NCI-H1694 (cell line): ENCODE results near the gene HYCC2.
"Not testable (repeated sequence)": the region's sequence is repeated elsewhere in the genome, so short reads cannot be mapped to it uniquely, and the experiment has no call there.

Experiments
- DNase-seq: peaks from one replicate; lab custom pipeline; 2025; lab: John Stamatoyannopoulos, UW

The HYCC2 gene

DNA sequence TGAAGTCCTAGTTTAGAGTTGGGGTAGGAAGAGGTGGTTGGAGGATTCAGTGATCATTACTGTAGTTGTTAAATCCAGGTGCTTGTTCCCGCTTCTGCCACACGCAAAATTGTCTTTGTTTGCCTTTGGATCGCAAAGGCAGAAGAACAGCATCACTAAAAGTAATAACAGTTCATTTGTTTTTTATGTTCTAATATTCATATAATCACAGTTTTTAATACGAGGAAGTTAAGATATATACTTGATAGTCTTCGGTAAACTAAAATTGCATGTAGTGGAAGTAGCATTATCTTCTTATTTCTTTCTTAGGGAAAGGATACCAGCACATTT, 695 bp upstream of the HYCC2 start:
- peak; percentile 37 for DNase-seq

DNA sequence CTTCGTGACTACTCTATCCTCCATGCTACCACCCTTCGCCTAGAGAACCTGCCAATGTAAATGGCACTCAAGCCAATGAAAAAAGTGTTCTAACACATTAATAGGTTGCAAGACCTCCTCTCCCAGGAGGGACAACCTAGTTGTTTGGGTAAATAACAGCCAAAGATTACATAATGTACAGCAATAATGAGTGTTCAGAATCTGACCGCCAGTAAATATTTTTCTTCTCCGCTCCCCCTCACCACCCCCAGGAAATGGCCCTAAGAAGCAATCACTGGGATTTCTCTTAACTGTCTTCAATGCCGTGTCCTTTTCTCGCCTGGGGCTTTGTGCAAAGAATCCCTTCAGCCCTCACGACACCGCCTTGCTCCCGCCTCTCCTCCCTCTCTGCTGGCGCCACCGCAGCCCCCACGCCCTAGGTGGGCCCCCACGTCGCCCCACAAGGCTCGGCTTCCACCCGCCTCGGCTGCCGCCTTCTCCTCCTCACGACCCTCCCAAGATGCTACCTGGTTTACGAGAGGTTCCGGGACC, 458 bp downstream of the HYCC2 start:
- DNase-seq = no peak

DNA sequence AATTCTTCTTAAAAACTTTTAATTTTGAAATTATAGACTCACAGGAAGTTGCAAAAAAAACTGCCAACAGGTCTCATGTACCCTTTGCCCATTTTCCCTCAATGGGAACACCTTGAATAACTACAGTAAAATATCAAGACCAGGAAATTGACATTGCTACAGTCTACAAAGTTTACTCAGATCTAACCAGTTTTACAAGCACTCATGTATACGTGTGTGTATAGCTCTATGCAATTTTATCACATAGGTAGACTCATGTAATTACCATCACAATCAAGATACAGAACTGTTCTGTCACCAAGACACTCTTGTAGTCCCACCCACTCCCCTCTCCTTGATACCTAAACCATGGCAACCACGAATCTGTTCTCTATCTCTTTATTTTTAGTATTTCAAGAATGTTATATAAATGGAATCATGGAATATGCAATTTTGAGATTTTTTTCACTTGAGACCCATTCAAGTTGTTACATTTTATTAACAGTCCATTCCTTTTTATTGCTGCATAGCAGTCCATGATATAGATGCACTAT, 6.6 kb downstream of the HYCC2 start:
- no peak for DNase-seq

DNA sequence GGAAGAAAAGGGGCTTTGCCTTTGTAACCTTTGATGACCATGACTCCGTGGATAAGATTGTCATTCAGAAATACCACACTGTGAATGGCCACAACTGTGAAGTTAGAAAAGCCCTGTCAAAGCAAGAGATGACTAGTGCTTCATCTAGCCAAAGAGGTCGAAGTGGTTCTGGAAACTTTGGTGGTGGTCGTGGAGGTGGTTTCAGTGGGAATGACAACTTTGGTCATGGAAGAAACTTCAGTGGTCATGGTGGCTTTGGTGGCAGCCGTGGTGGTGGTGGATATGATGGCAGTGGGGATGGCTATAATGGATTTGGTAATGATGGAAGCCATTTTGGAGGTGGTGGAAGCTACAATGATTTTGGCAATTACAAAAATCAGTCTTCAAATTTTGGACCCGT, 8.0 kb downstream of the HYCC2 start:
- not testable (repeated sequence) for DNase-seq

DNA sequence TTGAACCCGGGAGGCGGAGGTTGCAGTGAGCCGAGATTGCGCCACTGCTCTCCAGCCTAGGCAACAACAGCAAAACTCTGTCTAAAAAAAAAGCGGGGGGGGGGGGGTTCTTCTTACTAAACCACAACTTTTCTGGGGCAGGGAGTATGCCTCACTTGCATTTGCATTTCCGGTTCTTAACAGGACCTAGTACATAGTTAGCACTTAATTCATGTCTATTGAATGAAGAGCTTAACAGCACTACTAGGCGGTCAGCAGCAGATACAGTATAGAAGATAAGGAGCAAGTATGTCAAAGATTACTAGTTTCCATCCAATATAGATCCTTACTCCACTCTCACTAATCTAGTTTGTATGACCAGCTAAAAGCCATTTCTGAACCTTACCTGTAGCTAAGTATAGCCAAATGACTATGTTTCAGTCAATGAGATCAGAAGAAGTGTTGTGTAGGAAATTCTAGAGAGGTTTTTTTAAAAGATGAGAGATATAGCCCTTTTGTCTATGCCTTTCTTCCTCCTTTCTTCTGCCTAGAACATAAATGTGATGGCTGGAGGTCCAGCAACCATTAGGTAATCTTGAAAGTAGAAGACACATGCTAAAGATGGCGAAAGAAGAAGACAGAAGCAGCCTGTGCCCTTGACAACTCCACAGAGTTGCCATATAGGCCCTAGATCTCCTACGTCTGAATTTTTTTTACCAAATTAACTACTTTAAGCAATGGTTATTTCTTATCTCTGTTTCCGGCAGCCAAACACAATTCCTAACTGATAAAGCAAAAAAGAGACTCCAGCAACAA, 11.3 kb downstream of the HYCC2 start:
- DNase-seq = no peak

DNA sequence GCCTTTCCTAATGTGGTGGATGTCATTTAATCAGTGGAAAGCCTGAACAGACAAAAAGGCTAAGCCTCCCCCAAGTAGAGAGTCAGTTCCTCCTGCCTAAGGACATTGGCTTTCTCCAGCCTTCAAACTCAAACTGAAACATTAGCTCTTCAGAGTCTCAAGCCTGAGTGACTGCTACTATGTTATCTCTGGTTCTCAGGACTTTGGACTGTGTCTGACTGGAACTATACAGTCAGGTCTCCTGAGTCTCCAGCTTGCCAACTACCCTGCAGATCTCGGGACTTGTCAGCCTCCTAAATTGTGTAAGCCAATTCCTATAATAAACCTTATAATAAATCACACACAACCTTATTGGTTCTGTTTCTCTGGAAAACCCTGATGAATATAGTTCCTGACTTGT, 12.6 kb downstream of the HYCC2 start:
- DNase-seq = no peak

DNA sequence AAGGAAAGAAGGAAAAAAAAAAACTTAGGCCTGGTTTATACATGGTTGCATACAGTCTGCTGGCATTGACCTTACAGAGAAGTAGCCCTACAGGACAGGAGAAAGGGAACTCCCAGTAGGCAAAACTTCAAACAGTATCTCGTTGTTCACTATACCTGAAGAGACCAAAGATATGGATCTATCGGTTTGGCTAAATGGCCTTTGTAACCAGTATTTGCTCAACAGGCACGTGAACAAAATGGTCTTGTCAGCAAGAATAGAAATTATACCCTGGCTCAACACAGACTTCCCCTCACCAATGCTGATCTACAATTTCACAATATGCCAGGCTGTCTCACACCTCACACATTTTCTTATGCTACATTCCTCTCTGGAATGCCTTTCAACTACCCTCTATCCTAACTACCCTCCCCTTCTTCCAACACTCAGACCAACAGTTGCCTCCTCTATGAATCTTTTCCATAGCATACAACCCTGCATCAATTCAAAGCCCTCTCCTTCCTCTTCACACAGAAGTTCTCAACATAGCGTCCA, 13.7 kb downstream of the HYCC2 start:
- no peak for DNase-seq

DNA sequence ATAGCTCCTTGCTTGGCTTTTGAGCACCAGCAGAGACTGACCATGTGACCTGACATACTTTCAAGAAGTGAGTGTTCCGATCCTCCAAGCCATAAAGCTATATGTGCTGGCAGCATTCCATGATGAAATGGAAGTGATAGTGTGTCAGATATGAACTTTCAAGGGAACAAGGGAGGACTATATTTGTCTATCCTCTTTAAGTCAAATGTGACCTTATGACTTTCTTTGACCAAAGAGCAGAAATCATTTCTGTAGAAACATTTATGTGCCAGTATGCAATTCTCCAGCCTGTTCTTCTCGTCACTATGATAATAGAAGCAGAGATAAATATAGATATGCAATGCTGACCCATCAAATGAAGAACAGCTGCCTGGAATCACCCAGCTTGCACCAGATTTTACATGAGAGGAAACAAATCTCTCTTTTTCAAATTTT, 14.4 kb downstream of the HYCC2 start:
- DNase-seq = no peak

DNA sequence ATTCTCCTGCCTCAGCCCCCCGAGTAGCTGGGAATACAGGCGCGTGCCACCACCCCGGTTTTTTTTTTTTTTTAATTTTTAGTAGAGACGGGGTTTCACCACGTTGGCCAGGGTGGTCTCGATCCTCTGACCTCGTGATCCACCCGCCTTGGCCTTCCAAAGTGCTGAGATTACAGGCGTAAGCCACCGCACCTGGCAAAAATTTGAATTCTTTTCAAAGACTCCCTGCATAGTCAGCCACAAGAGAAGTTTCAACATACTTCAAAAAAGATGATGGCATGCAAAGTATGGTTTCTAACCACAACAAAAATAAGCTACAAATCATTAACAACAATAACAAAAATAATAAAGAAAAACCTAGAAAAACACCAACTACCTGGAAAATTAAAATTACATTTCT, 22.0 kb downstream of the HYCC2 start:
- no peak for DNase-seq

DNA sequence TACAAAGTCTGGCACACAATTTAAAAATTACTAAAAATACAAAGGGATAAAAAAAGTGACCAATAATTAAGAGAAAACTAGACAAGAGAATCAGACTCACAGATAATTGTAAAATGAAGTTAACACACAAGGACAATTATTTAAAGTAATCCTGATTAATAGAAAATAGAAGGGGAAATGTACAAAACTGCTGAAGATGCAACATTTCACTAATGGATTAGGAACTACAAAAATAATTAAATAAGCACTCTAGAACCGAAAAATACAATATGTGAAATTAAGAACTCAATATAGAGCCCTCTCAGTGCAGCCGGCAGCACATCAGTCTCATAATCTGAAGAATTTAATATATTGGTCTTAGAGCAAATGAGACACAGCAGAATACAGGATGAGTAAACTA, 24.6 kb downstream of the HYCC2 start:
- DNase-seq = no peak

DNA sequence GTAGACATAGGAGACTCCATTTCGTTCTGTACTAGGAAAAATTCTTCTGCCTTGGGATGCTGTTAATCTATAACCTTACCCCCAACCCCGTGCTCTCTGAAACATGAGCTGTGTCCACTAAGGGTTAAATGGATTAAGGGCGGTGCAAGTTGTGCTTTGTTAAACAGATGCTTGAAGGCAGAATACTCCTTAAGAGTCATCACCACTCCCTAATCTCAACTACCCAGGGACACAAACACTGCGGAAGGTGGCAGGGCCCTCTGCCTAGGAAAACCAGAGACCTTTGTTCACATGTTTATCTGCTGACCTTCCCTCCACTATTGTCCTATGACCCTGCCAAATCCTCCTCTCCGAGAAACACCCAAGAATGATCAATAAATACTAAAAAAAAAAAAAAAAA, 28.4 kb downstream of the HYCC2 start:
- not testable (repeated sequence) for DNase-seq

DNA sequence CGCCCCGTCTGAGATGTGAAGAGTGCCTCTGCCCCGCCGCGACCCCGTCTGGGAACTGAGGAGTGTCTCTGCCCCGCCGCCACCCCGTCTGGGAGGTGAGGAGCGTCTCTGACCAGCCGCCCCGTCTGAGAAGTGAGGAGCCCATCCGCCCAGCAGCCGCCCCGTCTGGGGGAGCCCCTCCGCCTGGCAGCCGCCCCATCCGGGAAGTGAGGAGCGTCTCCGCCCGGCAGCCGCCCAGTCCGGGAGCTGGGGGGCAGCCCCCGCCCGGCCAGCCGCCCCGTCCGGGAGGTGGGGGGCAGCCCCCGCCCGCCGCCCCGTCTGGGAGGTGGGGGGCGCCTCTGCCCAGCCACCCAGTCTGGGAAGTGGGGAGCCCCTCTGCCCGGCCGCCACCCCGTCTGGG, 29.0 kb downstream of the HYCC2 start:
- not testable (repeated sequence) for DNase-seq

DNA sequence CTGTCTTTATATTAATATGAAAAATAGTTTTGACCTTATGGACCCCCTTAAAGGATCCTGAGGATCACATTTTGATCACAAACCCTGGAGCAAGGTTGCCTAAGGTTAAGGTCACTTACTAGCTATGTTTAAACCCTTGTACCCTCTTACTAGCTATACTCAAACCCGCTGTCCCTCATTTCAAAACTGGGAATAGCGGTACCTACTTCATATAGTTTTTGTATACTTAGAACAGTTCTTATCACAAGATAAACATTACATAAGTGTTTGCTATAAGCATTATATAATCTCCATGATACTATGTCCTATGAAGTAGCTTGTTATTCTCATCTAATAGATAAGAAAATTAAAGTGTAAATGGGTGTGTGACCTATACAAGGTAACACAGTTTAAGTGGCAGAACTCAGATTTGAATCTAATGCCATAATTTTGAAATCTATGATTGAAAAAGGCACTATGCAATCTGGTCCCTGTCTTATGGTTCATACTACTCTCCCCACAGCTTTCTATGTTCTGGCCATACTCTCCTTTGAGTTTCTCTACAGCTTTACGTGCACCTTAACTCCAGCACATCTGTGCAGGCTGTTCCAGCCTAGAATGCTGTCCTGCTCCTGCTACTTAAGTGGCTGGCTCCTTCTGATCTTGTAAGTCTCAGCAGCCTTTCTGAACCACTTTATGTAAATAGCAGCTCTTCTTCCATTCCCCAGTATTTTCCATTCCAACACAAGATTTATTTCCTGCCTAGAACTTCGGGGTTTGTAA, 30.4 kb downstream of the HYCC2 start:
- DNase-seq = no peak

DNA sequence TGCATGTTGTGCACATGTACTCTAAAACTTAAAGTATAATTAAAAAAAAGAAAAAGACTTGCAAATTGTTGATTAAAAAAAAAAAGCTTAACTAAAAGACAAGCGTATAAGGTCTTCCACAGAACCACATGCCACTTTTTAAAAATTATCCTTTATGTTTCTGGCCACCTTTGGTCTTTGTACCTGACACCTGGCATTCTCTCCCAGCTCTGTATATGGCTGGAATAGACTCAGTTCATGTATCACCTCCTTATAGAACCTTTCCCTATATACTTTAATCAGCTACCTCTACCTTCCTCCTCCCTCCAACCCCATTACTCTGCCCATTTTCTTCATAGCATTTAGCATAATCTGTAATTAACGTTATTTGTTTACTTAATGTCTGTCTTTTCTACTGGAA, 32.6 kb downstream of the HYCC2 start:
- no peak for DNase-seq

DNA sequence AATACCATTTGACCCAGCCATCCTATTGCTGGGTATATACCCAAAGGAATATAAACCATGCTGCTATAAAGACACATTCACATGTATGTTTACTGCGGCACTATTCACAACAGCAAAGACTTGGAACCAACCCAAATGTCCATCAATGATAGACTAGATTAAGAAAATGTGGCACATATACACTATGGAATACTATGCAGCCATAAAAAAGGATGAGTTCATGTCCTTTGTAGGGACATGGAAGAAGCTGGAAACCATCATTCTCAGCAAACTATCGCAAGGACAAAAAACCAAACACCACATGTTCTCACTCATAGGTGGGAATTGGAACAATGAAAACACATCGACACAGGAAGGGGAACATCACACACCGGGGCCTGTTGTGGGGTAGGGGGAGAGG, 33.1 kb downstream of the HYCC2 start:
- not testable (repeated sequence) for DNase-seq

DNA sequence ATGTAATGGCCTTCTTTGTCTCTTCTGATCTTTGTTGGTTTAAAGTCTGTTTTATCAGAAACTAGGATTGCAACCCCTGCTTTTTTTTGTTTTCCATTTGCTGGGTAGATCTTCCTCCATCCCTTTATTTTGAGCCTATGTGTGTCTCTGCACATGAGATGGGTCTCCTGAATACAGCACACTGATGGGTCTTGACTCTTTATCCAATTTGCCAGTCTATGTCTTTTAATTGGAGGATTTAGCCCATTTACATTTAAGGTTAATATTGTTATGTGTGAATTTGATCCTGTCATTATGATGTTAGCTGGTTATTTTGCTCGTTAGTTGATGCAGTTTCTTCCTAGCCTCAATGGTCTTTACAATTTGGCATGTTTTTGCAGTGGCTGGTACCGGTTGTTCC, 37.1 kb downstream of the HYCC2 start:
- not testable (repeated sequence) for DNase-seq

DNA sequence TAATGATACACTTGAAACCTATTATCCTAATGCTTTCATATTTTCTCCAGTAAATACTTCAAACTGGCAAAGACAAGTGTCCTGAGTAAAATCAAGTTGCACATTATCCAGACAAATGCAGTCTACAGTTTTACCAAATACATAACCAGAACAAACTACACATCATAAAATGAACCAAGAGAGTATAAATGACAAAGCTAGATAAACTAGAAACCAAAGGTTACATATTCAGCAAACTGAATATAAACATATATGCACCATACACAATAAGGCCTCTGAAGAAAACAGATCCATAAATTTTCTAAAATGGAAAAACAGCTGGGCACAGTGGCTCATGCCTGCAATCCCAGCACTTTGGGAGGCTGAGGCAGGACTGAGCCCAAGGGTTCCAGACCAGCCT, 47.0 kb downstream of the HYCC2 start:
- DNase-seq = no peak

DNA sequence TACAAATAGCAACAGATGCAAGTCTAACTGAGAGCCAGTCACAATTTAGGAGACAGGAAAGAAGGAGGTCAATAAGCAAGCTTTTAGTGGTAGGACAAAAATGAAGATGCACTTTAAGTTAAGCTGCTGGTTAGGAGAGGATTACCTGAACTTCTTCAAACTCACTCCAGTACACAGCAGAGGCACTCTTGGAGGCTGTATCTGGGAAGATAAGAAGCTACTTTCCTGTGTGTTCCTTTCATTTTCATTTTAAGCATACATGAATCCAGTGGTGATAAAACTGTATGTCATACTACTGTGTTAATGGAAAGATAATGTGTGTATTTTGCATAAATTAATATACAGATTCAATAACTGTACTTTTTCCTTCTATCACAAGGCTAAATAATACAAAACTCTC, 49.6 kb downstream of the HYCC2 start:
- no peak for DNase-seq
